GM19328 (cell line): ENCODE data around the gene HEBP2.
"Not testable (repeated sequence)": the region's sequence is repeated elsewhere in the genome, so short reads cannot be mapped to it uniquely, and the experiment has no call there.

ENCODE experiments used
- ATAC-seq: cut with Tn5 transposase; IDR thresholded peaks from one replicate; pipeline ENCODE4 v1.9.1; 2021; ENCODE audit warnings: mild to moderate bottlenecking, moderate library complexity; ENCODE audit not compliant: unreplicated experiment

HEBP2 gene

DNA sequence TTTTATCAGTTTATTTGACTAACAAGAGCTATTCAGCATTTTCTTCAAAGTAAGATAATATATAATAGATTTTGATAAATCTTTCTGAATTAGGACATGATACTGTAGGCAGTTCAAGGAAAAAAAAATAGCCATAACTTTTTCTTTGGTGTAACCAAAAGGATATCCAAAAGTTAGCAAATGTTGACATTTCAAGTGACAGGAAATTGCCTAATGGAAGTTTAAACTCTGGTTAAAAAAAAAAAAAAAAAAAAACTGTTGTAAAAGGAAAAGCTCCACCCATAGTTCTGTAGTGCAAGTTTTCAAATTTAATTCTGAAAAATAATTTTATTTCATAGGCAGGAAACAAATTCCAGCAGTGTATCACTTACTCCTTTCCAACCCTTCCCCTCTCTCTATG lies 18.8 kb downstream of the HEBP2 start:
- no peak for ATAC-seq

DNA sequence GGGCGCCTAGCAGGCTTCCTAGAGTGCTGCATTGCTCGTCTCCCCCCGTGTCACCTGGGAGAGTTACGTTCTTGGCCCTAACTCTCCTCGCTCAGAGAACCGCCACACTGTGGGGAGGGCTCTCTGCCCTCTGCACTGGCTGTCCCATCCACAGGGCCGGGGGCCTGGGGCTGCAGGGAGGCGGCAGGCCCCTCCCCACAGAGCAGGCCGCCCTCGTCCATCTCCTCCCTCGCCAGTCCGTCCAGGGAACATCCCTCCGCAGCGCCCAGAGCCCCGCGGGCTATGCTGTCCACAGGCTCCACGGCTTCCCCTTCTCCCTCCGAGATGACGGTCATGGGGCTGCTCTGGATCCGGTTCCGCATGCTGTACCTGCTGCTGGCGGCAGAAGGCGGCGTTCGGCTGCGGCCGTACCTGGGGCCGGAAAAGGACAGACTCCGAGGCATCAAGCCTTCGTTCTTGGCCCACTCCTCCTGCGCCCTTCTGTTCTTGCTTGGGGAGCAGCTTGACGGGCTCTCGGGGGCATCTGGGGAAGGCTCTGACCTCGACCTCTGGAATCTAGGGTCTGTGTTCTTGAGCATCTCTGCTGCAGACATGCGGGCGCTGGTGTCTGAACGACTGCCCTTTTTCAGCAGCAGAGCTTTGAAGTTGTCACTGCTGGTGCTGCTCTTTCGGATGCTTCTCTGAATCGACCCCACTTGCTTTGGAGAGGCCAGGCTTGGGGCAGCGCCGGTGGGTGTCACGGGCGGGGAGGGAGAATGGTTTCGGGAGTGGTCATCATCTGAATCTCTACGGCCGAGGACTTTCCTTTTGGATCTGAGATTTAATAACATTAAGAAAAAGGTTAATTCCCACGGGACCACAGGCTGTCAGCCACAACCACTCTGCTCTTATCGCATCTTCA lies 20.2 kb downstream of the HEBP2 start:
- no peak for ATAC-seq

DNA sequence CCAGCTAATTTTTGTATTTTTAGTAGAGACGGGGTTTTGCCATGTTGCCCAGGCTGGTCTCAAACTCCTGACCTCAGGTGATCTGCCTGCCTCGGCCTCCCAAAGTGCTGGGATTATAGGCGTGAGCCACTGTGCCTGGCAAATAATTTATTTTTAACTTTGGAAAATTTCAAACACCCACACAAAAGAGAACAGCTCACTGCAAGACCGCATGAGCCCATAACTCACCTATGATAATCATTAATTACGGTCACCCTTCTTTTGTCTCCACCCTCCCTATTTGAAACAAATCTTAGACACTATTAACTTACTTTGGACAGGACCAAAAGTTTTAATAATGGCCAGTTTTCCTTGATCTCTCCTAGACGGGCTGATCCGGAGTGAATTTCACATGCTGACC lies 21.2 kb downstream of the HEBP2 start:
- ATAC-seq: not testable (repeated sequence)

DNA sequence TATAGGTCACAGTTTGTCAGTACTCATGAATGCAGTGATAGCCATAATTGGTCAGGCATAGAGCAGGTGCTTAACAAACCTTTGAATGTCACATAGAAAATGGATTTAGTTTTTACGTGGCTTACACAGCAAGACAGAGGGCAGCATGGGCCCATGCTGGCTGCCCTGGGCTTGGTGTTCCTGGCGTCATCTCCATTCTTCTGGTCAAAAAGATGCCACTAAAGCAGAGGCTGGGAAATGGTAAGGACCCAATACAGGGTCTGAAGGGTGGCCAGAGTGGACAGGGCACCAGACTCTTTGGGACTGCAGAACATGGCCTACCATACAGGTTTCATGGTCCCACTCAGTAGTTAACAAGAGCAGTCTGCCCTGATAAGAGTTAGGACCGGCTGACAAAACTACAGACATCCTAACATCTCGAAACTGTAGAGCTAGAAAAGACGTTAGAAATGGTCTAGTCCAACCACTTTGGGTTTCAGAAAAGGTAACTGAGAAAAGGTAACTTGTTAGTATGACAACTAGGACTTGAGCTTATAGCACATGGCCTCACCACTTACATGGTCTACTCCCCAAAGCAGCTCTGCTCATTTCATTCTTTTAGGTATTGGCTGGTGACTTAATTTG lies 22.6 kb downstream of the HEBP2 start:
- ATAC-seq: no peak

DNA sequence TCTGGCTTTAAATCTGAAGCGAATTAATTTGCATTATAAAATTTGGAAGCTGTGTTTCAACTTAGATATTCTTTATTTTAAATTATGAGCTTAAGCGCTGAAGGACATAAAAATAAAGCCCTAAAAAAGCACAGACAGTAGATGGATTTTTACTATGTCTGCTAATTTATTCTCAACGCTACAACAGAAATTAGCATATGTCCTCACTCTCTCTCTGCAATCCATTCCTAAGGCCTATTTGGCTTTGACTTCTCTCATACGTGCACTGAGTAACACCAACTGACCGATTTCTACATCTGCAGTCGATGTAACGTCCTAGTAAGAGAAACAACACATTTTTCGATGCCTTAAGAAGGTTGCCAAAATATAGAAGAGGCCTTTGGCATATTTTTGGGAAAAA lies 23.7 kb downstream of the HEBP2 start:
- no peak for ATAC-seq

DNA sequence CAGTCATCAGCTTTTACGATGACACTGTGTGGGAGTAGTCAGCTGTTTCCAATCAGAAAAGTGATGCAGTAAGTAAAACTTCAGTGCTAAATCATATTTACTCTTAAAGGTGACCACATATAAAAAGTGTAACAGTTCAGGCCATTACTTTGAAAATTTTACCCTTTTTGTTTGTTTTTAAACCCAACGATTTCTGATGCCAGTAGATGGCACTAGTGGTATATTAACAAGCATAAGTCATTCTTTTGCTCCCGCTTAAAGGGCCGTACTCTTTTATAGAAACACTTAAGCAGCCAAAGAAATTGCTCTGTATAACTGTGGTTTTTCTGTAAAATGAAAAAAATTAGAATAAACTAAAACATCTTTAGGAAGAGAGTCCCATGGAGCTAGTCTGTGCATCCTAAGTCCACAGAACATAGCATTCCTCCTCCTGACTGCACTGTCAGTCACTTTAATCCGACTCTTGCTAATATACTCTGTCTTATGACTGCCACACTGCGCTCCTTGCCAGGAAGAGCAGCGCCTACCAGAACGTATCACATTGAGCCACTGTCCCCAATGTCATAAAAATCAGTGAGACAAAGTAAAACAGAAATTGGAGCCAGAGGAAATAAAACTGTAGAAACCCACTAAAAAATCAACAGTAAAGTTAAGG lies 25.0 kb downstream of the HEBP2 start:
- ATAC-seq: no peak

DNA sequence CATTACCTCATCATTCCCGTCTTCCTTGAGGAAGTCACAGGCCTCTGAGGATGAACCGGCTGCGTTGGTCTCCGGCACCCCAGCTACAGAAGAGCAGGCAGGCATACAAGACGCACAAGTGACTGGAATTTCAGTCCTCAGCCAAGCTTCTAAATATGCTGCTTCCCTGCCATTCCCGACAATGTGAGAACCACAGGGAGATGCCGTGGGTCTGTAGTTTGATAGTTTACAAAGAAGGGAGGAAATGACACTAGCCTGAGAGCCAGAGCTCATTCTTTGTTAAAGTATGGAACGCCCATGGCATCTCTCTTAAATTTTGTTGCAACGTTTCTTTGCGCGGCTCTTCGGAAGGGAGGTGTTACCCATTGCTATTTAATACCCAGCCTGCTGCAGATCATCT lies 25.7 kb downstream of the HEBP2 start:
- no peak for ATAC-seq

DNA sequence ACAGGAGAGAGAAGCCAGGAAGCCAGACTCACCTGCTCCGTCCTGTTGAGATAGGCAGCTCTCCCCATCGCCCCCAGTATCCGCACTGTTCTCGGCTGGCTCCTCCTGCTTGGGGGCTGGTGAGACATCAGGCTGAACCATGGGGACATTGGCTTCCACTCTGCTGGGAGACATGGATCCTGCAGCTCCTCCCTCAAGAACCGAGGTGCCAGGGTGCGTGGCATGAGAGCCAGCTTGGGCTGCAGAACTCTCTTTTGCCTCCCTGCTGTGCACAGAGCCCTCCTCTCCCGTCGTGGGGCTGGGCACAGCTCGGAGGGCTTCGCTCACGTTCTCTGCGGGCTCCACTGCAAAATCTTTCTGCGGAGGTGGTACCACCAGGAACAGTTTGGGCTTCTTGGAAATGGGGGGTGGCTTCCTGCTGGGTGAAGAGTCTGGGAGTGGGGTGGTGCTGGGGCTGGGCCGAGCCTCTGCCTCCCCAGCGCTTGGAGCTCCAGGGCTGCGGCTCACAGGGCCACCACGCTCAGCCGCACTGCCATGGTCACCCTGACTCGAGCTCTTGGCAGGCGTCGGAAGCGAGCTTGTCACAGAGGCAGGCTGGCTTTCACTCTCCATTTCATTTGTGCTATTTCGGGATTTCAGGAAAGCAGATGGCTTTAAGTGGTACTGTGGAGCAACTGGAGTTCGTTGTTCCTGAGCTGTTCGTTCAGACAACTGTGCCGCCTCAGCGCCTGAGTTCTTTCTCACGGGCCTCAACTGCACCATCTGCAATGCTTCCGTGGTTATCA lies 26.5 kb downstream of the HEBP2 start:
- ATAC-seq: no peak

DNA sequence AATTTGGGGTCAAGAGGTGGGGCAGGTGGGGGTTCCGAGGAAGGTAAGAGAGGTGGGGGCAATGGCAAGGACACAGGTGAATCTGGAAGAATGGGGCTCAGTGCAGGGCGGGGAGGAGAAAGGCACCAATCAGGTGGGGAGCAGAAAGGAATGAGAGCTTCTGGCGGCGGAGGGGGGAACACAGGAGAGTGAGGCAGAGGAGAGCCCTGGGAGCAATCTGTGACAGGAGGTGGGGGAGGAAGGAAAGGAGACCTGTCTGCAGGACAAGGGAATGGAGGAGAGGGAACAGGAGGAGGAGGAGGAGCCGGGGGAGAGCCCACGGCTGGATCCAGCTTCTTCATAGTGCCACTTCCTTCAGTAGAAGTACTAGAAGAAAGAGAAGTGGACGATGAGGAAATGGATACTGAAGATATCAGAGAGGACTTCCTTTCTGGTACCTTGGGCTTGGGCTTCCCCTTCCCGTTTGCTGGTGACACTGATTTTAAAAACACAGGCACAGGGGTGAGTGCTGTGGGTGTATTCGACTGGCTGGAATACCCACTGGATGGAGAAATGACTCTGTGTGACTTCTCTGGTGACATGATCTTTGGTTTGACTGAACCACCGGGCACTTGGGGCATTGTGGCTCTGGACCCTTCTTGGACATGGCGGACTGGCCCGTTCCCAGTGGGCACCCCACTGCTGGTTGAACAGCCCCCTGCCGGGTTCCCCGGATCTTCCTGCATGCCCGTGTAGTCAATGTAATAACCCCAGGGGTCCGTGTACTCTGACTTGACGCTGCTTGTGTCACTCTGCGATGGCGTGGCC lies 27.4 kb downstream of the HEBP2 start:
- no peak for ATAC-seq

DNA sequence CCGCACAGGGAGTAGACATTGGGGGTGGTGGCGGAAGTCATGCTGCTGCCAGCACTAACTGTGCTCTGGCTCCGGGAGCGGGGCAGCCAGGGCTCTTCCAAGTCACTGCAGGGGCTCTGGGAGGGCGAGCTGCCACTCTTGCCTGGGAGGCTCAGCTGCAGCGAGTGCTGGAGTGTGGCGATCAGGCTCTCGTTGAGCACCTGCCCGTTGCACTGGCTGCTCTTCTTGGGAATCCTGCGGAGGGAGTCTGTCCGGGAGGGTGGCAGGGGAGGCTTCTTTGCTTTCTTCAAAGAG lies 28.0 kb downstream of the HEBP2 start:
- ATAC-seq: no peak

DNA sequence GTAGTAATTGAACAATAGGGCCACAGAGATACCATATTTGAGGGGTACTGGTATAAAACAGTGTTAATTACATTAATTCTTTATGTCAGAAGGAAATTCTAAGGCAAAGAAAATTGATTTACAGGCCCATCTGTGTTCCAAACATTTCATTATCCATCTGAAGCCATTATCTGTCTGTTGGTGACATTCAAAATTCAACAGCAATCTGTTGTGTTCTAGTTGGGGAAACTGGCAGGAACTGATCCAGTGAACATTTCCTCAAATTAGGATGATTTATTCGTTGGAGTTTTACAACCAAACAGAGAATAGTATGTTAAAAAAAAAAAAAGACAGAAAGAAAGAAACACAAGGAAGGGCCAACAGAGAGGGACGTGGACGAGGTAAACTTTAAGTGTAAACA lies 30.1 kb downstream of the HEBP2 start:
- no peak for ATAC-seq

DNA sequence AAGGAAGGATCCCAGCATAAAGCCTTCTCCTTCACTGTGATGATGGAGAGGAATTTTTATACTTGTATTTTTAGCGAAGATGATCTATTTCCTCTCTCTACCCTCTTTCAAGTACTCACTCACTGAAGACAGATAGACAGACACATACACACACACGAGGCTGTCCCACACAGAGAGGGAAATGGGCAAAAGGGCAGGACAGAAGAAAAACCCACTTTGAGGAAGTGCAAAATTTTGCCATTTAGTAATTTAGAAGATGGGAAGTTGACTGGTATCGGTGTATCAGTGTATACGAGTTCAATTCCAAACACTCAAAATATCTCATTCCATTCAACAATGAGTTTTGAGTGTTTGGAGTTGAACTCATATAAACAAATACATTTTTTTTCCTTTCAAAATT lies 30.9 kb downstream of the HEBP2 start:
- ATAC-seq: no peak

DNA sequence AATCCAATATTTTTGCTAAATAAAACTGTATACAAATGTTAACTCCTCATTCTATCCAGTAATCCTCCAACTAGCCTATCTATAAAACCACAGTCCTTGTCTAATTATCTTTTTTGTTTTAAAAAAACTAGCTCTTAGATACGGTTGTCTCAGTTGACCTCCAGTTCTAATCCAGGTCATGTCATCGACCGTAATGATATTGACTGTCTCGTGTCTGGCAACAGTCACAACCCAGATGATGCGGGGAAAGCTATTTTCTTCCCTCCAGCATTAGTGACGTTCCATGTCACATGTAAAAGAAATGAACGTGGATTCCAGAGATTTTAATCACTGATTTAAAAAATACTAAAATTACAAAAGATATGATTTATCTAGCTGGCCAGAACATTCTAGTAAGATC lies 35.5 kb downstream of the HEBP2 start:
- no peak for ATAC-seq

DNA sequence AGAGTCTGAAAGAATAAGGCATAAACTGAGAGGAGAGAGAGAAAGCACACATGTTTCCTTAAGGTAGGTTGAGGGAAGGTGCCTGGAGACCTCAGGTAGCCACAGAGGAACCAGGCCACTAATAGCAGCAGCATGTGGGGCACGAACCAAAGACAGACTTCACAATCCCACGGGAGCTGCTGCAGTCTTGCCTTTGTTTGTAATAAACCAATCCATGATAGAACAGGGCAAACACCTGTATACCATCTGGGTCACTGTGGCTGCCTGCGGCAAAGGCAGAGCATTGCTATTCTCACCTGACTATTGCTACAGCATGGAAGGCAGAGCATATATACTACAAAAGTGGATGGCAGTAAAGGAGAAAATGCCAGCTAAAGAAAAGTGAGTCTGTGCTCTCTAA lies 36.3 kb downstream of the HEBP2 start:
- ATAC-seq: no peak

DNA sequence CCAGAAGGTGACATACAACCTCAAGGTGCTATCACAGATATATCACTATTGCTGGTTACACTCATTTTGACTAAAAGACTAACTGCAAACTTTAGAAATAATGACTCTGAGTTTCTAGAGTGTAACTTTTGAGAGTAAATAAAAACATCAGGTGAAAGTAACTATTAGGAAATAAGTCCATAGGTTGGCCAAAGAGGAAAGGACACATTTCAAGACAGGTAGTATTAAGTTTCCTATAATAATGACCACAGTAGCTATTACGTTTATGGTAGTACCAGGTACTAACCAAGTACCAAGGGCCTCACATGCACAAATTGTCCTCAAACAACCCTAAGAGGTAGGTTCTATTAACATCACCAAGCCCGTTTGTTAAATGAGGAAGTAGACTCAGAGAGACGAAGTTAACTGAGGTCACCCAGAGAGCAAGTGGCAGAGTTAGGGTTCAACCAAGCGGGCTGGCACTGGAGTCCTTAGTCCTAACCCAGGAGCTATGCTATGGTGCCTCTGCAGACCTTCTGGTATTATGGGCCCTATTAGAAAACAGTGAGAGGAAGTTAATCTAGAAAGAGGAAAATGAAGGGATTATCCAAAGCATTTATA lies 36.8 kb downstream of the HEBP2 start:
- no peak for ATAC-seq

DNA sequence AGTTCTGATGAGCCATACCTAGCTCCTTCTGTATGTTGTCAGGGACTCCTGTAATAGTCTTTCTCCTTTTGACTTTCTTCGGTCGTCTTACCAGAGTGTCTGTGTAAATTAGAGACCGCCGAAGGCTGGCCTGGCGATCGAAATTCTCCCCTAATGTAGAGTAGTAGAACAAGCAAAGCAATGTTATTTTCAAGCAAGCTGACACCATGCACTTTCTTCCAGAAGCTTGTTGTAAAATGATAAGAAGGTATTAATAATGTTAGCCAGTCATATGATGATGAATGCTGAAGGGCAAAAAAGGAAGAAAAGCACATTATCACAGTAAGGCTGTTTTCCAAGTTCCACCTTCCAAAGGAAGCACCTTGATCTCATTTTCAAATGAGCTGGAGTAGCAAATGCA lies 37.9 kb downstream of the HEBP2 start:
- ATAC-seq: no peak

DNA sequence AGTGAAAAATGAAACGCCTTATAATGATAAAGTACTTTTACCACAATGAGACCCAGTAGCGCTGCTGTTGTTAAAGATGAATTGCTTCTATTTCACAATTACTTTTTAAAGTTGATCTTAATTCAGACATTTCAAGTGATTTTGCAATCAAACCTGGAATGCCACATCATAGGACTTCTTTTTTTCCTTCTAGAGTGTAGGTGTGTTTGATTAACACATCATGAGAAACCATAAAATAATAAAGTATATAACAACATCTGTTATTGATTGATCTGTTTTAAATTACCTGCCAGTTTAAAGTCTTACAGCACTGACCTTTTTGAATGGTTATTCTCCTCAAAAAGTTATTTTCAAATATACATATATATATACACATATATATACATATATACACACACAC lies 38.6 kb downstream of the HEBP2 start:
- ATAC-seq: no peak

DNA sequence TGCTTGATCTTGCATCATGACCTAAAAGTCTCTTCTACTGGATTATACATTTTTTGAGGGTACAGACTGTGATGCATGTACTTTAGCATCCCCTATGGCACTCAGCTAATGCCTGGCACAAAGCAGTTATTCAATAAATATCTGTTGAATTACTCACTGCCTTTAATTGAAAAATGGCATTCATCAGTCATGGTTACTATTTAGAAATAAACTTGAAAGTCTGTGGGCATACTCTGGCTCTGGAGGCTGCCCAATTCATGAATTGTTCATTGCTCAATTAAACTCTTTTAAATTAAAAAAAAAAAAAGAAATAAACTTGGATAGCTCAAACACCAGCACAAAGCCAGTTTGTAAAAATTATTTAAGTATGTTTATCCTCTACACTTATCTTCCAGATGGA lies 40.0 kb downstream of the HEBP2 start:
- ATAC-seq: no peak

DNA sequence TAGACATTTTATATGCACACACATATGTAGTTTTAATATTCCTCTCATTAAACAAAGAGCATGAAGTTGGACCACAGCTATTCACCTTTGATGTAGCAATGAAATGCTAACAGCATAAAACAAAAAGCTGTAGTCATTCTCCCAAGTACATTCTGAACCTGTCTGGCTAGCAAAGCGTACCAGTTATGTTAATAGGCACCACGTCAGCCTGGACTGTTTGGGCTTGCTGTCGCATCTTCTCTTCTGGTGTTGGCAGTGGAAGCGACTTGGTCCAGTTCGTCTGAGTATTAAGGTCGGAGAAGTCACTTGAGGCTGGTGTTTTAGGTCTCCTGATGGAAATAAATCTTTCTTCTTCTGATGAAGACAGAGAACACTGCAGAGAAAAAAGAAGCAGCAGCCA lies 42.8 kb downstream of the HEBP2 start:
- ATAC-seq: no peak

DNA sequence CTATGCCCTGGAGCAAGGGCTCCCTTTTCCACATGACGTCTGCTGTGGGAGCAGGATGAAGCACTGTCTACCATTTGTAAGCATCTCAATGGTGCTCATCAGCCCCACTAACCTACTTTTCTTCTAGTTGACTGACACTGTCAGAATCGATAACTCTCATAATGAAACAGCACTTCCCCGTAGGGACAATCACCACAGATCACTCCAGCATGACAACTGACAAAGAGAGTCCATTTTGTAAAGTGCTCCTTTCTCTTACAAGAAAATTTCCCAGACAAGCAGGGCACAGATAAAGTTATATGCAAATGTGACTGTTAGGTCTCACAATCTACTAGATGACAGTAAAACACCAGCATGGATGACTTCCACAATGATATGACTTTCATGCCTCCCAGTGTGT lies 46.4 kb downstream of the HEBP2 start:
- no peak for ATAC-seq
